H1 (cell line): Measurements from ENCODE around the gene LCN15. TPM values are rescaled to one million over a fixed set of nuclear protein-coding genes. Genes with fewer than 3 reads are reported as not detected.

Source experiments
- CTCF ChIA-PET: fragments of 300-600 bp; sonication (Branson Sonifier 250); formaldehyde crosslinking; loops from one replicate; lab custom pipeline; 2021; ENCODE audit not compliant: partially characterized antibody; lab: Charles Lee
- POLR2A ChIA-PET: fragments of 300-600 bp; sonication (Branson Sonifier 250); formaldehyde crosslinking; loops from one replicate; lab custom pipeline; 2021; ENCODE audit warnings: inconsistent platforms; ENCODE audit not compliant: partially characterized antibody; lab: Charles Lee
- DNase-seq, 2 experiments: peaks; one replicate each; pipeline versions ENCODE4 v3.0.0 to v3.0.0-alpha.2; 2010 to 2022; ENCODE audit warnings: low spot score in 2 of 2, low read depth in 1 of 2, mixed read lengths in 1 of 2
- FAIRE-seq: peaks from 2 replicates; lab custom pipeline; 2011; peaks lifted over from hg19 to GRCh38; lab: Jason Lieb, UNC
- H2AFZ ChIP-seq: 2 replicates; pipeline ENCODE4 v1.8.1; 2012; ENCODE audit warnings: low read length, inconsistent platforms
- H2AK5ac ChIP-seq: 2 replicates; pipeline ENCODE4 v1.6.1; 2013; ENCODE audit warnings: low read depth, low read length
- H2BK120ac ChIP-seq: replicated peaks from 2 replicates; pipeline ENCODE3; 2013; ENCODE audit warnings: low read depth, low read length, inconsistent platforms
- H2BK12ac ChIP-seq: 2 replicates; pipeline ENCODE4 v1.6.1; 2013; ENCODE audit warnings: low read depth, low read length
- H2BK15ac ChIP-seq: 2 replicates; pipeline ENCODE4 v1.6.1; 2013; ENCODE audit warnings: low read length
- H2BK20ac ChIP-seq: 2 replicates; pipeline ENCODE4 v1.6.1; 2013; ENCODE audit warnings: low read length
- H2BK5ac ChIP-seq: 2 replicates; pipeline ENCODE4 v1.6.1; 2013; ENCODE audit warnings: low read depth, low read length
- H3K14ac ChIP-seq: 2 replicates; pipeline ENCODE4 v1.6.1; 2013; ENCODE audit warnings: inconsistent platforms; ENCODE audit not compliant: insufficient read length
- H3K18ac ChIP-seq: 2 replicates; pipeline ENCODE4 v1.6.1; 2013; ENCODE audit warnings: low read length; ENCODE audit errors: extremely low read depth
- H3K23ac ChIP-seq: 2 replicates; pipeline ENCODE4 v1.6.1; 2013; ENCODE audit warnings: inconsistent platforms; ENCODE audit not compliant: insufficient read length
- H3K23me2 ChIP-seq: 2 replicates; pipeline ENCODE4 v1.6.1; 2013; ENCODE audit warnings: low read depth, low read length
- H3K27ac ChIP-seq: 2 replicates; pipeline ENCODE4 v1.6.1; 2011; ENCODE audit warnings: low read depth, low read length, inconsistent platforms
- H3K27me3 ChIP-seq, 4 experiments: replicated peaks in 1 of 4; 1 replicate in 1 of 4; 2 replicates in 3 of 4; pipeline versions ENCODE4 v1.6.1 to v1.8.1; 2011 to 2013; ENCODE audit warnings: low read length in 3 of 4, mild to moderate bottlenecking in 3 of 4, inconsistent platforms in 2 of 4, mixed read lengths in 2 of 4, moderate library complexity in 1 of 4; ENCODE audit not compliant: control insufficient read depth in 3 of 4, insufficient read depth in 3 of 4; ENCODE audit errors: extremely low read depth in 1 of 4
- H3K36me3 ChIP-seq, 4 experiments: 2 replicates each; pipeline versions ENCODE4 v1.6.1 to v1.8.1; 2011 to 2013; ENCODE audit warnings: mild to moderate bottlenecking in 4 of 4, low read length in 3 of 4, moderate library complexity in 2 of 4, control low read depth in 1 of 4, inconsistent platforms in 1 of 4; ENCODE audit not compliant: insufficient read depth in 4 of 4, control insufficient read depth in 2 of 4
- H3K4ac ChIP-seq: replicated peaks from 2 replicates; pipeline ENCODE3; 2013; ENCODE audit warnings: low read length, low read depth, mixed read lengths, inconsistent platforms; ENCODE audit not compliant: insufficient read length
- H3K4me1 ChIP-seq, 4 experiments: replicated peaks in 1 of 4; 1 replicate in 1 of 4; 2 replicates in 3 of 4; pipeline versions ENCODE4 v1.6.1 to v1.8.1; 2011 to 2013; ENCODE audit warnings: low read length in 3 of 4, inconsistent platforms in 2 of 4, mixed read lengths in 1 of 4; ENCODE audit not compliant: insufficient read depth in 4 of 4, control insufficient read depth in 3 of 4
- H3K4me2 ChIP-seq, 2 experiments: 2 replicates each; pipeline versions ENCODE4 v1.6.1 to v1.8.1; 2011 to 2013; ENCODE audit warnings: low read depth in 2 of 2, low read length in 2 of 2, control low read depth in 1 of 2, inconsistent platforms in 1 of 2, mild to moderate bottlenecking in 1 of 2; ENCODE audit not compliant: insufficient read depth in 1 of 2
- H3K4me3 ChIP-seq, 4 experiments: fragments of 200-600, 300-600 bp in 1 of 4; sonication (generic), shearing (Covaris generic), sonication (Bioruptor Twin) in 1 of 4; 2 replicates each; pipeline versions ENCODE4 v1.5.1 to v1.8.1; 2011 to 2016; ENCODE audit warnings: low read length in 4 of 4, low read depth in 3 of 4, control low read depth in 2 of 4, inconsistent platforms in 2 of 4, mild to moderate bottlenecking in 2 of 4, mixed read lengths in 1 of 4, moderate library complexity in 1 of 4; ENCODE audit not compliant: insufficient read depth in 2 of 4; ENCODE audit errors: extremely low read depth in 1 of 4
- H3K56ac ChIP-seq: replicated peaks from 2 replicates; pipeline ENCODE3; 2013; ENCODE audit warnings: low read depth, mild to moderate bottlenecking, mixed read lengths, low read length, inconsistent platforms; ENCODE audit not compliant: insufficient read length
- H3K79me1 ChIP-seq: 2 replicates; pipeline ENCODE4 v1.6.1; 2013; ENCODE audit warnings: low read depth, low read length, control low read depth
- H3K79me2 ChIP-seq, 2 experiments: 2 replicates each; pipeline versions ENCODE4 v1.6.1 to v1.8.1; 2012 to 2013; ENCODE audit warnings: low read length in 2 of 2, mild to moderate bottlenecking in 2 of 2, inconsistent platforms in 1 of 2; ENCODE audit not compliant: insufficient read depth in 2 of 2, control insufficient read depth in 1 of 2
- H3K9ac ChIP-seq, 4 experiments: replicated peaks in 1 of 4; 1 replicate in 1 of 4; 2 replicates in 3 of 4; pipeline versions ENCODE4 v1.6.1 to v1.8.1; 2011 to 2013; ENCODE audit warnings: low read depth in 3 of 4, low read length in 3 of 4, control low read depth in 2 of 4, mild to moderate bottlenecking in 2 of 4, moderate library complexity in 2 of 4, inconsistent platforms in 1 of 4; ENCODE audit errors: extremely low read depth in 1 of 4
- H3K9me3 ChIP-seq, 2 experiments: 2 replicates each; pipeline versions ENCODE4 v1.6.1 to v1.8.1; 2012 to 2013; ENCODE audit warnings: mild to moderate bottlenecking in 2 of 2, moderate library complexity in 2 of 2, control low read depth in 1 of 2, inconsistent platforms in 1 of 2, low read depth in 1 of 2, low read length in 1 of 2, mixed read lengths in 1 of 2; ENCODE audit not compliant: insufficient read depth in 2 of 2
- H4K20me1 ChIP-seq, 2 experiments: replicated peaks in 1 of 2; 2 replicates each; pipeline versions ENCODE3 to v1.8.1; 2011 to 2013; ENCODE audit warnings: inconsistent platforms in 2 of 2, low read length in 2 of 2, mild to moderate bottlenecking in 1 of 2; ENCODE audit not compliant: insufficient read depth in 2 of 2, control insufficient read depth in 1 of 2
- H4K5ac ChIP-seq: 2 replicates; pipeline ENCODE4 v1.6.1; 2013; ENCODE audit warnings: low read length, low read depth, mixed read lengths, inconsistent platforms; ENCODE audit not compliant: insufficient read length
- H4K8ac ChIP-seq: 2 replicates; pipeline ENCODE4 v1.8.0; 2013; ENCODE audit warnings: mild to moderate bottlenecking, moderate library complexity, low read length, inconsistent platforms; ENCODE audit not compliant: insufficient read depth; ENCODE audit errors: extremely low read depth
- H4K91ac ChIP-seq: replicated peaks from 2 replicates; pipeline ENCODE3; 2013; ENCODE audit warnings: low read length, mixed read lengths, inconsistent platforms; ENCODE audit not compliant: insufficient read length
- ASH2L ChIP-seq: fragments of 200-600, 300-600 bp; sonication (generic); IDR thresholded peaks from one replicate; pipeline ENCODE4 v1.7.1; 2017; ENCODE audit warnings: low read length
- BRCA1 ChIP-seq: IDR thresholded peaks from 2 replicates; pipeline ENCODE4 v1.6.1; 2012; ENCODE audit warnings: low read depth, low read length, improper control_type of control experiment
- HDAC2 ChIP-seq, 2 experiments: fragments of 300-600 bp in 1 of 2; sonication (generic) in 1 of 2; IDR thresholded peaks; 2 replicates each; pipeline ENCODE4 v1.6.1; 2011 to 2012; ENCODE audit warnings: low read depth in 2 of 2, low read length in 2 of 2, mild to moderate bottlenecking in 2 of 2, moderate library complexity in 2 of 2, borderline replicate concordance in 1 of 2, inconsistent platforms in 1 of 2
- JUND ChIP-seq: IDR thresholded peaks from 2 replicates; pipeline ENCODE4 v1.6.1; 2011; ENCODE audit warnings: mild to moderate bottlenecking, improper control_type of control experiment, low read length
- PHF8 ChIP-seq: fragments of 200-600 bp; sonication (generic); conservative IDR thresholded peaks from 2 replicates; pipeline ENCODE4 v1.7.1; 2012; ENCODE audit warnings: low read depth, mild to moderate bottlenecking, inconsistent platforms, low read length, moderate library complexity
- RBBP5 ChIP-seq: IDR thresholded peaks from 2 replicates; pipeline ENCODE4 v1.7.1; 2012; ENCODE audit warnings: low read depth, mild to moderate bottlenecking, inconsistent platforms, low read length, moderate library complexity, borderline replicate concordance
- SUZ12 ChIP-seq: fragments of 200-600 bp; sonication (generic); IDR thresholded peaks from 2 replicates; pipeline ENCODE4 v1.6.1; 2012; ENCODE audit warnings: mild to moderate bottlenecking, inconsistent platforms, low read length, moderate library complexity, mixed read lengths
- WGBS, 2 experiments: shearing (Covaris generic) in 1 of 2; methylation state at CpG; one replicate each; pipeline versions ENCODE4 v1.1.6 to v1.1.7; 2013 to 2015; ENCODE audit warnings: low lambda C conversion rate in 2 of 2, mixed read lengths in 2 of 2, inconsistent platforms in 1 of 2, low coverage in 1 of 2, missing lambda C conversion rate in 1 of 2; ENCODE audit not compliant: insufficient replicate concordance in 2 of 2, insufficient coverage in 1 of 2, insufficient read length in 1 of 2; ENCODE audit errors: extremely low coverage in 1 of 2, missing lambda C conversion rate in 1 of 2; 5-methylcytosine and 5-hydroxymethylcytosine counted together
- polyA plus RNA-seq, 7 experiments: library from polyadenylated mRNA; depleted of rRNA in 3 of 7; stranded (reverse) in 5 of 7; unstranded in 2 of 7; fragments of >200 nt in 5 of 7; fragments of 200-250 nt in 2 of 7; gene quantifications; 1 replicate in 5 of 7; 2 replicates in 1 of 7; 4 replicates in 1 of 7; pipeline versions ENCODE4 v1.2.1 to v1.2.3, GENCODE V29; 2011 to 2013; ENCODE audit warnings: missing spikeins in 2 of 7, mixed read lengths in 2 of 7
- total RNA-seq: library from RNA; stranded (reverse); fragmentation: NEBNext Ultra II Directional; extraction: Animal tissue kit (Norgen Biotek cat#: 25700); gene quantifications from 2 replicates; pipeline ENCODE4 v1.2.1, GENCODE V29; 2021

Gene LCN15
- total and polyA plus RNA-seq, 2 of the 8 experiments (the other 6 are each of a cell fraction or from before 2014, with no cell fraction given) = 0.08 to 0.47 TPM

- no peak overlapping the region for H2BK20ac ChIP-seq
- H3K56ac ChIP-seq = no peak overlapping the region
- 87% methylated on average over 6 of the region's 6 CpGs; no CpG with 5 or more reads in 1 of the 2 experiments for WGBS, 2 experiments
- H3K18ac ChIP-seq = no peak overlapping the region
- H3K27ac ChIP-seq = no peak overlapping the region
- H3K79me2 ChIP-seq = no peaks in the 10 kb centered on the region
- peaks cover 0 to 8% of the 10 kb centered on the region in 2 experiments for H4K20me1 ChIP-seq
- DNase-seq = no peak
- ChIA-PET CTCF (interaction anchor here (1.3 to 1.7 kb wide), 2 partner anchors 13 to 90 kb away, joined by 3 read pairs; no protein-coding TSS in a partner anchor), POLR2A (no interaction called here)
- H3K9ac ChIP-seq = no peak overlapping the region
- no peaks in the 10 kb centered on the region for H3K36me3 ChIP-seq
- no peak overlapping the region for H4K91ac ChIP-seq
- H3K14ac ChIP-seq = no peak overlapping the region
- H3K4me1 ChIP-seq = peaks cover 0 to 15% (median 10%) of the 10 kb centered on the region in 4 experiments; a peak in 6 of 7 replicates
- no peak overlapping the region for H2BK5ac ChIP-seq
- FAIRE-seq = no peak
- no peak overlapping the region for H3K4me3 ChIP-seq
- TF ChIP-seq ASH2L (no peak), BRCA1 (no peak), RBBP5 (no peak), SUZ12 (no peak), PHF8 (no peak), HDAC2 (IDR thresholded peaks at IDR 0.05; ENCODE audit: borderline replicate concordance in 1 of 2, low read depth in 2 of 2, low read length in 2 of 2) (no peak), JUND (no peak)
- H3K23me2 ChIP-seq = peaks cover 6% of the 10 kb centered on the region; the same call in 1 of the 2 replicates
- no peak overlapping the region for H3K4me2 ChIP-seq
- H3K23ac ChIP-seq = no peak overlapping the region
- H2AFZ ChIP-seq = no peak overlapping the region
- H2AK5ac ChIP-seq = no peak overlapping the region
- no peak overlapping the region for H2BK120ac ChIP-seq
- H3K9me3 ChIP-seq = no peaks in the 10 kb centered on the region
- H4K8ac ChIP-seq = no peak overlapping the region
- H3K79me1 ChIP-seq = no peaks in the 10 kb centered on the region; the same call in 1 of the 2 replicates
- H2BK12ac ChIP-seq = no peak overlapping the region
- H2BK15ac ChIP-seq = no peak overlapping the region
- no peak overlapping the region for H4K5ac ChIP-seq
- H3K27me3 ChIP-seq = peaks cover 0 to 16% (median 10%) of the 10 kb centered on the region in 4 experiments; a peak in 5 of 7 replicates
- H3K4ac ChIP-seq = no peak overlapping the region
Measured at GRCh38 chr9:136795000-136795348, 30.7 kb upstream of the LCN15 start.
